K562 (cell line): Measurements from ENCODE around the gene DAZAP1. TPM values are rescaled to one million over a fixed set of nuclear protein-coding genes. Genes with fewer than 3 reads are reported as not detected.

Experiments
- ARID2 ChIP-seq: fragments of 450-650 bp; IDR thresholded peaks from 2 replicates; pipeline ENCODE4 v1.6.1; 2017; ENCODE audit warnings: antibody characterized with exemption, mild to moderate bottlenecking
- POLR2G ChIP-seq: fragments of 200-400 bp; formaldehyde crosslinking; IDR thresholded peaks from 2 replicates; pipeline ENCODE4 v1.6.1; 2017; ENCODE audit warnings: low read depth, mild to moderate bottlenecking, antibody characterized with exemption, low read length, moderate library complexity
- RAD51 ChIP-seq: fragments of 450-650 bp; IDR thresholded peaks from 2 replicates; pipeline ENCODE4 v1.7.1; 2016; ENCODE audit warnings: low read depth, mild to moderate bottlenecking, borderline replicate concordance
- ZNF212 ChIP-seq: fragments of 450-650 bp; formaldehyde crosslinking; IDR thresholded peaks from 2 replicates; pipeline ENCODE4 v1.4.0; 2020; ENCODE audit warnings: mild to moderate bottlenecking
- polyA plus RNA-seq, 8 experiments: library from polyadenylated mRNA; depleted of rRNA in 4 of 8; stranded (reverse) in 5 of 8; unstranded in 3 of 8; fragments of >200 nt; fragmentation: Nextera tagmentation in 2 of 8; fragmentation: Illumina TruSeq in 1 of 8; extraction: Ambion mirVana in 2 of 8; extraction: Trizol in 1 of 8; gene quantifications; 2 replicates each; pipeline versions ENCODE4 v1.2.1 to v1.2.3, GENCODE V29; 2011 to 2014; ENCODE audit warnings: inconsistent platforms in 1 of 8, missing spikeins in 1 of 8
- total RNA-seq, 7 experiments: library from RNA; depleted of rRNA in 6 of 7; stranded (reverse); fragments of >200 nt in 6 of 7; fragmentation: Illumina TruSeq in 2 of 7; extraction: Trizol in 2 of 7; gene quantifications; 2 replicates each; pipeline versions ENCODE4 v1.2.1 to v1.2.3, GENCODE V29; 2011 to 2021; ENCODE audit warnings: low replicate concordance in 1 of 7
- TF ChIP-seq, protein P1 (sequence below), 2 experiments: fragments of 450-650 bp in 1 of 2; sonication (generic) in 1 of 2; formaldehyde crosslinking in 1 of 2; IDR thresholded peaks; 2 replicates each; pipeline versions ENCODE4 v1.7.1 to v1.9.0; 2016 to 2022; ENCODE audit warnings: inconsistent platforms in 1 of 2, mild to moderate bottlenecking in 1 of 2, missing genetic modification reagents in 1 of 2
- TF ChIP-seq, protein P2 (sequence below): sonication (generic); formaldehyde crosslinking; IDR thresholded peaks from 2 replicates; pipeline ENCODE4 v1.5.0; 2020; ENCODE audit warnings: missing genetic modification reagents
- TF ChIP-seq, protein P3 (sequence below): fragments of 250-450 bp; sonication (Bioruptor Pico); IDR thresholded peaks from 2 replicates; pipeline ENCODE4 v1.8.0; 2022; ENCODE audit warnings: inconsistent platforms
- TF ChIP-seq, protein P4 (sequence below): fragments of 450-650 bp; IDR thresholded peaks from 2 replicates; pipeline ENCODE4 v1.6.1; 2016
- TF ChIP-seq, protein P5 (sequence below): fragments of 450-650 bp; formaldehyde crosslinking; IDR thresholded peaks from 2 replicates; pipeline ENCODE4 v1.4.0; 2020; ENCODE audit warnings: mild to moderate bottlenecking

Gene DAZAP1
- total and polyA plus RNA-seq, 9 of the 15 experiments (the other 6 are each of a cell fraction or from before 2014, with no cell fraction given): 10.8 to 289 (median 142) TPM

DNA sequence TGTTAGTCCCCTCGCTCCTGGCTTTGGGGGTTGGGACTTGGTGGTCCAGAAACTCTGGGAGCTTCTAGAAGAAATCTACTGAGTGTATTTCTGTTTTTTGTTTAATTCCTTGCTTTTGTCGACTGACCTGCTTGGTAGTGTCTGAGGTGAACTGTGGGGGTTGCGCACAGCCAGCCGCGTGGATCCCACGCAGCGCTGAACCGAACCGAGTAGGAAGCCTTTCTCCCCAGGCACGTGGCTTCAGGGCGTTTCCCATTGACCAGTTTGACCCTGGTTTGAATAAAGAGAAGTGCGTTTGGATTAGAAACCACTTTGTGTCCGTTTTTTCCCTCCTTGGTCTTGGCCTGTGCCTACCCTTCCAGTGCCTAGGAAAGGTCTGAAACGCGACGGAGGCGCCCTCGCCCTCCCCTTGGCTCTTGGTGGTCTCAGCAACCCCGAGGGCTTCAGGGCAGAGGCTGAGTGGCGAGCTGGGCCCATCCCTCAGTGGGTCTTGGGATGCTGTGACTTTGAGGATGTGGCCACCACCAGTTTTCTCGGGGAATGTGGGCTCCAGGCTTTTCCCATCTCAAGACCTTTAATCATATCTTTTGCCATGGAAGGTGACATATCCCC, 28.1 kb downstream of the DAZAP1 start (continued):
- TF ChIP-seq, protein P1, sequence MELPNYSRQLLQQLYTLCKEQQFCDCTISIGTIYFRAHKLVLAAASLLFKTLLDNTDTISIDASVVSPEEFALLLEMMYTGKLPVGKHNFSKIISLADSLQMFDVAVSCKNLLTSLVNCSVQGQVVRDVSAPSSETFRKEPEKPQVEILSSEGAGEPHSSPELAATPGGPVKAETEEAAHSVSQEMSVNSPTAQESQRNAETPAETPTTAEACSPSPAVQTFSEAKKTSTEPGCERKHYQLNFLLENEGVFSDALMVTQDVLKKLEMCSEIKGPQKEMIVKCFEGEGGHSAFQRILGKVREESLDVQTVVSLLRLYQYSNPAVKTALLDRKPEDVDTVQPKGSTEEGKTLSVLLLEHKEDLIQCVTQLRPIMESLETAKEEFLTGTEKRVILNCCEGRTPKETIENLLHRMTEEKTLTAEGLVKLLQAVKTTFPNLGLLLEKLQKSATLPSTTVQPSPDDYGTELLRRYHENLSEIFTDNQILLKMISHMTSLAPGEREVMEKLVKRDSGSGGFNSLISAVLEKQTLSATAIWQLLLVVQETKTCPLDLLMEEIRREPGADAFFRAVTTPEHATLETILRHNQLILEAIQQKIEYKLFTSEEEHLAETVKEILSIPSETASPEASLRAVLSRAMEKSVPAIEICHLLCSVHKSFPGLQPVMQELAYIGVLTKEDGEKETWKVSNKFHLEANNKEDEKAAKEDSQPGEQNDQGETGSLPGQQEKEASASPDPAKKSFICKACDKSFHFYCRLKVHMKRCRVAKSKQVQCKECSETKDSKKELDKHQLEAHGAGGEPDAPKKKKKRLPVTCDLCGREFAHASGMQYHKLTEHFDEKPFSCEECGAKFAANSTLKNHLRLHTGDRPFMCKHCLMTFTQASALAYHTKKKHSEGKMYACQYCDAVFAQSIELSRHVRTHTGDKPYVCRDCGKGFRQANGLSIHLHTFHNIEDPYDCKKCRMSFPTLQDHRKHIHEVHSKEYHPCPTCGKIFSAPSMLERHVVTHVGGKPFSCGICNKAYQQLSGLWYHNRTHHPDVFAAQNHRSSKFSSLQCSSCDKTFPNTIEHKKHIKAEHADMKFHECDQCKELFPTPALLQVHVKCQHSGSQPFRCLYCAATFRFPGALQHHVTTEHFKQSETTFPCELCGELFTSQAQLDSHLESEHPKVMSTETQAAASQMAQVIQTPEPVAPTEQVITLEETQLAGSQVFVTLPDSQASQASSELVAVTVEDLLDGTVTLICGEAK (IDR thresholded peaks at IDR 0.05): no peak
- TF ChIP-seq, protein P1 (CRISPR knock-in tag; IDR thresholded peaks at IDR 0.05): no peak
- TF ChIP-seq, protein P2, sequence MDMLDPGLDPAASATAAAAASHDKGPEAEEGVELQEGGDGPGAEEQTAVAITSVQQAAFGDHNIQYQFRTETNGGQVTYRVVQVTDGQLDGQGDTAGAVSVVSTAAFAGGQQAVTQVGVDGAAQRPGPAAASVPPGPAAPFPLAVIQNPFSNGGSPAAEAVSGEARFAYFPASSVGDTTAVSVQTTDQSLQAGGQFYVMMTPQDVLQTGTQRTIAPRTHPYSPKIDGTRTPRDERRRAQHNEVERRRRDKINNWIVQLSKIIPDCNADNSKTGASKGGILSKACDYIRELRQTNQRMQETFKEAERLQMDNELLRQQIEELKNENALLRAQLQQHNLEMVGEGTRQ (CRISPR knock-in tag): 0 out of 2 replicates have a peak, but pooled peaks have one; percentile 6
- TF ChIP-seq ZNF212 (CRISPR knock-in tag): no peak
- TF ChIP-seq, protein P3, sequence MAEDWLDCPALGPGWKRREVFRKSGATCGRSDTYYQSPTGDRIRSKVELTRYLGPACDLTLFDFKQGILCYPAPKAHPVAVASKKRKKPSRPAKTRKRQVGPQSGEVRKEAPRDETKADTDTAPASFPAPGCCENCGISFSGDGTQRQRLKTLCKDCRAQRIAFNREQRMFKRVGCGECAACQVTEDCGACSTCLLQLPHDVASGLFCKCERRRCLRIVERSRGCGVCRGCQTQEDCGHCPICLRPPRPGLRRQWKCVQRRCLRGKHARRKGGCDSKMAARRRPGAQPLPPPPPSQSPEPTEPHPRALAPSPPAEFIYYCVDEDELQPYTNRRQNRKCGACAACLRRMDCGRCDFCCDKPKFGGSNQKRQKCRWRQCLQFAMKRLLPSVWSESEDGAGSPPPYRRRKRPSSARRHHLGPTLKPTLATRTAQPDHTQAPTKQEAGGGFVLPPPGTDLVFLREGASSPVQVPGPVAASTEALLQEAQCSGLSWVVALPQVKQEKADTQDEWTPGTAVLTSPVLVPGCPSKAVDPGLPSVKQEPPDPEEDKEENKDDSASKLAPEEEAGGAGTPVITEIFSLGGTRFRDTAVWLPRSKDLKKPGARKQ (CRISPR knock-in tag): no peak
- peak; percentile 30; the same call in 1 of the 2 replicates for TF ChIP-seq RAD51
- 0 out of 2 replicates have a peak, but pooled peaks have one; percentile 47 for TF ChIP-seq POLR2G
- TF ChIP-seq, protein P4, sequence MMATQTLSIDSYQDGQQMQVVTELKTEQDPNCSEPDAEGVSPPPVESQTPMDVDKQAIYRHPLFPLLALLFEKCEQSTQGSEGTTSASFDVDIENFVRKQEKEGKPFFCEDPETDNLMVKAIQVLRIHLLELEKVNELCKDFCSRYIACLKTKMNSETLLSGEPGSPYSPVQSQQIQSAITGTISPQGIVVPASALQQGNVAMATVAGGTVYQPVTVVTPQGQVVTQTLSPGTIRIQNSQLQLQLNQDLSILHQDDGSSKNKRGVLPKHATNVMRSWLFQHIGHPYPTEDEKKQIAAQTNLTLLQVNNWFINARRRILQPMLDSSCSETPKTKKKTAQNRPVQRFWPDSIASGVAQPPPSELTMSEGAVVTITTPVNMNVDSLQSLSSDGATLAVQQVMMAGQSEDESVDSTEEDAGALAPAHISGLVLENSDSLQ: no peak
- TF ChIP-seq ARID2: no peak
- TF ChIP-seq, protein P5, sequence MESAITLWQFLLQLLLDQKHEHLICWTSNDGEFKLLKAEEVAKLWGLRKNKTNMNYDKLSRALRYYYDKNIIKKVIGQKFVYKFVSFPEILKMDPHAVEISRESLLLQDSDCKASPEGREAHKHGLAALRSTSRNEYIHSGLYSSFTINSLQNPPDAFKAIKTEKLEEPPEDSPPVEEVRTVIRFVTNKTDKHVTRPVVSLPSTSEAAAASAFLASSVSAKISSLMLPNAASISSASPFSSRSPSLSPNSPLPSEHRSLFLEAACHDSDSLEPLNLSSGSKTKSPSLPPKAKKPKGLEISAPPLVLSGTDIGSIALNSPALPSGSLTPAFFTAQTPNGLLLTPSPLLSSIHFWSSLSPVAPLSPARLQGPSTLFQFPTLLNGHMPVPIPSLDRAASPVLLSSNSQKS (CRISPR knock-in tag): no peak
